NCI-H1417 treated with DMSO at 0.1 percent for 48 hours (cell line): ENCODE data around the gene CDC42.
A peak's percentile ranks its signal among the peaks of the same experiment; 100 is the strongest.

ENCODE experiments used
- DNase-seq: peaks from one replicate; lab custom pipeline; 2025; lab: John Stamatoyannopoulos, UW

The CDC42 gene

DNA sequence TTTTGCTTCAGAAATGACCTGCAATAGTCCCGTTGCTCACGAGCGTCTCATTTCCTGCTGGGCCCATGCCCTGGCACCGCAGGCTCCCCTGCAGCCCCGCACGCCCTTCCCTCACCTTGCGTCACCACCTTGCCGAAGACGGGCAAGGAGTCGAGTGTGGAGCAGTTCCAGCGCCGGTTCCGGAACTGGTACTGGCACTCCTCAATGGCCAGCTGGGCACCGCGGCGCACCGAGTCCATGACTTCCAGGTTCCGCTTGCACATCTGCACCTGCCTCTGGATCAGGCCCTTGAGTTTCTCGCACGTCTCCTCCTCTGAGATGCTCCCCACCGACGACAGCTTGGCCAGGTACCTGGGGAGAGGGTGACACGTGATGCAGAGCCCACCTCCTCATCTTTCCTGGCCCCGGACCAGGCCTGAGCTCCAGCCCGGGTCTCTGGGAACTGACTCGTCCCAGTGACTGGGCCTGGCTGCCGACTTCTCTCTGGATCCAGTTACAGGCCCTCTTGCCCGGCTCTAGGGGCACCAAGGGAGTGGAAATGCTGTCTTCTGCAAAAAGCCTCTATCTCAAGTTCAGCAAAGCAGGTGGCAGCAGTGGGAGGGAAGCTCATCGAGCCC lies 77.1 kb downstream of the CDC42 start:
- DNase-seq = no peak

DNA sequence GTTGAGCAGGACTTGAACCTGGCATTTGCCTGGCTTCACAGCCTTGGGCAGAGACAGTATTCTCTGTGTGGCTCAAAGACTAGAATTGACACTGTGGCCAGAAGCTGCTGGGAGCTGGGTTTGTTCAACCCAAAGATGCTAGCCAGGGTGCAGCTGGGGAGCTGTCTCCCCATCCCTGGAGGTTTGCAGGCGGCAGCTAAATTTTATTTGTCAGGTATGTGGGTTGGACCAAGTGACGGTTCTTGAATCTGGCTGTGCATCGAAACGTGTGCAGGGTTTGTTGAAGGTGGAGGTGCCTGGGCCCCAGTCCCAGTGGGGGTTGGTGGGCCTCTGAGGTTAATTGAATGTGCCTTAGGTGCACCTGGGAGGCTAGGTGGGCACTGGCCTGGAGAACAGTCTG lies 78.6 kb downstream of the CDC42 start:
- DNase-seq = no peak

DNA sequence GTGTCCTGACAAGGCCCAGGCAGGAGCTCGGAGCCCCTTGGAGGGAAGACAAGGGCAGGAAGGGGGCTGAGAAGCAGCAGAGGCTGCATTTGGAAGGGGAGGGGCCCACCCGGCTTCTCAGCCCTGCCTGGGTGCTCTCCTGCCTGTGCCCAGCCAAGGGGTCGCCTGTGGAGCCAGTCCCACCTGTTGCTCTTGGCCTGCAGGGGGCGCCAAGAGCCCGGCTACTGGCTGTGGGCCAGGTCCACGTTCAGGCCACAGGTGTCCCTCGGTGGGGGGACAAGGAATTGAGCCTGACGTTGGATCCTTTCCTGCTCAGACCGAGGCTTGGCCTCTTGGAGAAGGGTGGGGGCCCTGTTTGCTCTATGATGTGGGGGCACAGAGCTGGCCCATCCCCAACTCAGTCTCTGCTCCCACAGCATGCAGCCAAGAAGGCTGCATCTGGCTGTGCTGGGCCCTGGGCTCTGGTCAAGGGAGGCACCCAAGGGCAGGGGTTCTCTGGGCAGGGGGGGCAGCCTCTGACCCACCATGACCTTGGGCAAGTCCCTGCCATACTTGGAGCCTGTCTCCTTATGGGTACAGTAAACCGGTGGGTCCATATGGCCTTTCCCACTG lies 79.5 kb downstream of the CDC42 start:
- peak; percentile 18 for DNase-seq

DNA sequence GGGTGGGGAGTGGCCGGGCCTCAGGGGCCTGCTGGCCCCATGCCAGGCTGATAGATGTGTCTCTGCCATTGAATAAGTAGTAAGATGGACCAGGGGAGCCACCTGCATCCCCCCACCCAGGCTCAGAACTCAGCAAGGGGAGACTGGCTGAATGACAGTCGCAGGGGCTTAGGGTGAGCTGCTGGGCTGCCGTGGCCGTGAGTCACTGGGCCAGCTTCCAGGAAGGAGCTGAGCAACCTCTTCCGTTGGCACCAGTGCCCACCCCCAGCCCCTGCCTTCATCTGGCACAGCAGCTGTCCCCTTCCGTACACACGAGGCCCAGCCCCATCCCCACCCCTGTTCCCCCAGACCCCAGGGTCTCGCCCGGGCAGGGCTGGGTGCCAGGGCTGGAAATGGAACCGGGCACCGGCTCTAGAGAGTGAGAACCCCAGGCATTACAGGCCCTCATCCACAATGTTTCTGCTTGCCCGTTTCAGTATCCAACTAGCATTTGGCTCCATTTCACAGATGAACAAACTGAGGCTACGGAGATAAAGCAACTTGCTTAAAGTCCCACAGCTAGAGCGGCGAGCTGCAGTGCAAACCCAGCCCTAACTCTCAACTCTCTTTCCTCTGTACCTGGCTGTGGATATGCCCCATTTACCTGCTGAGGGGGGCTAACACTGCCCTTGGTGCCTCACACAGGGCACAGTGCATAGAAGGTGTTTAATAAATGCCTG lies 80.2 kb downstream of the CDC42 start:
- DNase-seq = no peak

DNA sequence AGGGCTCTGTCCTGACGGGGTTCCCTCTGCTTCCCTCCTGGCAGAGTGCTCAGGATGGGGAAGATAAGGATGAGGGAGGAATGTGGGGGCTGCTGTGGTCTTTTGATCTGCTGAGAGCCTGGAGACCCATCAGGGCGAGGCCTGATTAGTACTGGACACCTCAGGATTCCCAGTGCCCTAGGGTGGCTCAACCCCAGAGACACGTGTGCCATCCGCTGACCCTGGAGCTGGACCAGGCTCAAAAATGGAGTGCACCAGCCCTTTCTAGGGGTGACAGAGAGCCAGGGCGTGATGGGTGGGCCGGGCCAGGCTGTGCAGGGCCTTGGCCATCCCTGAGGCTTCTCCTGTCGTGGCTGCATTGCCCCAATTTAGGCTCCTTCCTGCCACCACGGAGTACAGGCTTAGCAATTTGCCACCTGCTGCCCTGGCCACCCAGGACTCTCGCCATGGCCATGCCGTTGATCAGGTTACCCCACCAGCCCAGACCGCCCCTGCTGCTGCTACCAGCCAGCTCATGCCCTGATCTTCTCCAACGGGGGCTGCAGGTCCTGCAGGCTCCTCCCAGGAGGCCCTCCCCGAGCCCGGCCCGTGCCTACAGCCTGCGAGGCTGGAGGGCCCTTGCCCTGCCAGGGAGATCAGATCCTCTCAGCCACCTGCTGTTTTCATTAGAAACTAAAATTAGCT lies 80.9 kb downstream of the CDC42 start:
- no peak for DNase-seq

DNA sequence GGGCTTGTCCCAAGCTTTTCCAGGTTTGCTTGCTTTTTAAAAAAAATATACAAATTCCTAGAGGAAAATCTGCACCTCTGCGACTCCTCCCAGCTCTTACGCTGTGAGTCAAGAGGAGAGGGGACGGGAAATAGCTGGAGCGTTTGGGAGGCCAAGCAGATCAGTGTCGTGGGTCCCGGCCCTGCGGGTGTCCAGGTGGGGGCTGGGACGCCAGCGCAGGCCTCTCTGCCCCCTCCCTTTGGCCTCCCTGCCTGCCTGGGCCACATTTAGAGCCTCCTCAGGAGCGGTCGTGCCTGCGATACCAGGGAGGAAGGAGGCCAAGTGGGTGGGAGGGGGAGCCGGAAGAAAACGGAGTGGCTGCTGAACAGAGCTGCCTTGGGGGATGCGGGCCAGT lies 81.4 kb downstream of the CDC42 start:
- no peak for DNase-seq

DNA sequence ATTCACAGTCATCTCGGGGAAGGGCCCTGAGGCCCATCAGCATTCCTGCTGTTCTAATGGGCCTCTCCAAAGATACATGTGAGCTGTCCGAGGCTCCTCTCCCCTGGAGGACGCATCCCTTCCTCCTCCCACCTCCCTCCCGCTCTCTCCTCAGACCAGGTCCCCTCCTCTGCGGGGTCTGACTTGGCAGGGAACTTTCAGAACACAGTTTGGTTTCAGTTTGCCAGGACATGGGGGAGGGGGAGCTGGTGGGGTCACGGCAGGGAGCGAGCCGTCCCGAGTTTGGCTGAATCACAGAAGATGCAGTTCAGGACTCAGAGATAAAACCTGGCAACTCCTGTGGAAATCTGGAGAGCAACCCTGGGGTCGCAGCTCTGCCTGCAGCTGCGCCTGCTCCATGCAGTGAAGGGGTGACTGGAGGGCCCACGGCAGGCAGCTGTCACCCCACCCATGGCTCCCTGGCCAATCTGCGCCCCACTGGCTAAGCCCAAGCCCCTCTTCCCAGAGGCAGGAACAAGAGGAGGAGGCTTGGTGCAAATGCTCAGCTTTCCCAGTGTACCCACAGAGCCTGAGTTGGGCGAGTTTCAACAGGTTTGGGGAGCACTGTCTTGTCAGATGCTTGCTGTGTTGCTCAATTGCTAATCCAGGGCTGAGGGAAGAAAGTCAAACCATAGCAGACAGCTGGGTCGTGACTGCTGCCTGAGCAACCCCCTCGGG lies 84.7 kb downstream of the CDC42 start:
- DNase-seq = no peak

DNA sequence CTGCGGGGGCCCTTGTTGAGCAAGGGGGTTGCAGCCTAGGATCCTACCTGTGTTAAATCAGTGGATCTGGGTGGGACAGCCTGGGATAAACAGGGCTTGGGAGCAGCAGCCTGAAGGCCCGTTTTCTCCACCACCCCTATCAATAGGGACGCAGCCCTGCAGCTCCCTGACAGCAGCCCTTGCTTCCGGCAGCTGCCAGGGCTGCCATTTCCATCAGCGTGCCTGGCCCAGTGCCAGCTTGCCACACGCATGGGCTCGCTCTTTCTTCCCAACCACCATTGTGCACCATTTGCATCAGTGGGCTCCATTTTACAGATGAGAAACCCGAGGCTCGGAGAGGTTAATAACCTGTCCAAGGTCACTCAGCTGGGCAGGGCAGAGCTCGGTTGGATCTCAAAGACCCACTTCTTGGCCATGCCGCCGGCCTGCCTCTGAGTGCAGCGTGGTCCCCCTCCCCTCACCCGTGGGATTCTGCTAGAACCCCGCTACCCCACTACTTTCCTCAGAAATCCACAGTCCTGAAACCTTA lies 86.6 kb downstream of the CDC42 start:
- no peak for DNase-seq

DNA sequence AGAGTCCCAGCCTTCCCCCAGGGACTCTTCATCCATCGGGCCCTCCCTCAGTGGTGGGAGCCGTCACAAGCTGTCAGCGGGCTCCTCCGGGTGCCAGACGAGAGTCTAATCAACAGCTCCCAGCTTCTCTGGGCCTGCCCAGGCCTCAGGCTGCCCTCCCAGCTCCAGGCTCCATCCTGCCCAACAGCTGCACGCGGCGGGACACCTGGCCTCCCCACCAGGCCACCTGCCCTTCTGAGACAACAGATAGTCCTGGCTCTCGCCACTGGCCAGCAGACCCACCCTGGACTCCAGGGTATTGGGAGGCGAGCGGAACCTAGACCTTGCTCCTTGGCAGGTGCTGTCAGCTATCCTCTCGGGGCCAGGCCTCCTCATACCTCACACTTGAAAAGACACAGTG lies 87.3 kb downstream of the CDC42 start:
- no peak for DNase-seq
